HepG2 (cell line): ENCODE data around the gene COX10. TPM values are rescaled to one million over a fixed set of nuclear protein-coding genes. Genes with fewer than 3 reads are reported as not detected.

Experiments used
- GABPB1 ChIP-seq: IDR thresholded peaks from 2 replicates; pipeline ENCODE4 v1.6.1; 2016; ENCODE audit warnings: mild to moderate bottlenecking, missing genetic modification reagents, moderate library complexity, missing compliant biosample characterization
- HCFC1 ChIP-seq: fragments of 150-350 bp; IDR thresholded peaks from 2 replicates; pipeline ENCODE4 v1.6.1; 2014; ENCODE audit warnings: low read depth, low read length
- MAFG ChIP-seq: sonication (generic); formaldehyde crosslinking; IDR thresholded peaks from 2 replicates; pipeline ENCODE4 v1.5.1; 2020; ENCODE audit warnings: mild to moderate bottlenecking, missing genetic modification reagents
- SKI ChIP-seq: fragments of 450-650 bp; IDR thresholded peaks from one replicate; pipeline ENCODE4 v1.6.1; 2018; ENCODE audit warnings: mild to moderate bottlenecking; ENCODE audit not compliant: partially characterized antibody
- ZNF10 ChIP-seq: sonication (generic); formaldehyde crosslinking; IDR thresholded peaks from 2 replicates; pipeline ENCODE4 v1.4.0; 2020; ENCODE audit warnings: mild to moderate bottlenecking, low read depth, missing genetic modification reagents, borderline replicate concordance
- ZNF121 ChIP-seq: sonication (generic); formaldehyde crosslinking; IDR thresholded peaks from 2 replicates; pipeline ENCODE4 v1.5.0; 2020; ENCODE audit warnings: mild to moderate bottlenecking, missing genetic modification reagents
- ZNF460 ChIP-seq: sonication (generic); formaldehyde crosslinking; IDR thresholded peaks from 2 replicates; pipeline ENCODE4 v1.5.1; 2020; ENCODE audit warnings: missing genetic modification reagents, mild to moderate bottlenecking, borderline replicate concordance
- ZNF7 ChIP-seq: IDR thresholded peaks from 2 replicates; pipeline ENCODE4 v1.6.1; 2016; ENCODE audit warnings: missing biosample characterization, missing genetic modification reagents
- polyA plus RNA-seq, 8 experiments: library from polyadenylated mRNA; depleted of rRNA in 3 of 8; stranded (reverse) in 7 of 8; unstranded in 1 of 8; fragments of >200 nt; fragmentation: Illumina TruSeq in 4 of 8; extraction: Trizol in 4 of 8; gene quantifications; 2 replicates each; pipeline versions ENCODE4 v1.2.1 to v1.2.3, GENCODE V29; 2011 to 2016; ENCODE audit warnings: low read depth in 4 of 8, missing spikeins in 1 of 8, mixed read lengths in 1 of 8; ENCODE audit not compliant: insufficient read depth in 1 of 8
- total RNA-seq, 5 experiments: library from RNA; depleted of rRNA; stranded (reverse); fragments of >200 nt; fragmentation: Illumina TruSeq; extraction: Trizol; gene quantifications; 2 replicates each; pipeline ENCODE4 v1.2.3, GENCODE V29; 2016; ENCODE audit warnings: low read depth in 1 of 5
- TF ChIP-seq, protein P1 (sequence below): sonication (generic); formaldehyde crosslinking; IDR thresholded peaks from 2 replicates; pipeline ENCODE4 v1.8.1; 2023; ENCODE audit warnings: mild to moderate bottlenecking, missing genetic modification reagents
- TF ChIP-seq, protein P2 (sequence below), 2 experiments: fragments of 450-650 bp in 1 of 2; sonication (generic) in 1 of 2; formaldehyde crosslinking in 1 of 2; IDR thresholded peaks; 2 replicates each; pipeline versions ENCODE4 v1.6.1 to v1.8.0; 2016 to 2022; ENCODE audit warnings: antibody characterized with exemption in 1 of 2, mild to moderate bottlenecking in 1 of 2, missing genetic modification reagents in 1 of 2
- TF ChIP-seq, protein P3 (sequence below): sonication (generic); formaldehyde crosslinking; IDR thresholded peaks from 2 replicates; pipeline ENCODE4 v1.4.0; 2020; ENCODE audit warnings: mild to moderate bottlenecking, low read depth, missing genetic modification reagents

COX10 gene
- total and polyA plus RNA-seq, 2 of the 13 experiments (the other 11 are each of a cell fraction or from before 2014, with no cell fraction given): 13.9 to 20.1 TPM

- TF ChIP-seq, protein P1, sequence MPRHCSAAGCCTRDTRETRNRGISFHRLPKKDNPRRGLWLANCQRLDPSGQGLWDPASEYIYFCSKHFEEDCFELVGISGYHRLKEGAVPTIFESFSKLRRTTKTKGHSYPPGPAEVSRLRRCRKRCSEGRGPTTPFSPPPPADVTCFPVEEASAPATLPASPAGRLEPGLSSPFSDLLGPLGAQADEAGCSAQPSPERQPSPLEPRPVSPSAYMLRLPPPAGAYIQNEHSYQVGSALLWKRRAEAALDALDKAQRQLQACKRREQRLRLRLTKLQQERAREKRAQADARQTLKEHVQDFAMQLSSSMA: peak; percentile 75; the same call in 1 of the 2 replicates
- TF ChIP-seq GABPB1 (CRISPR knock-in tag): peak; percentile 100
- TF ChIP-seq ZNF7 (CRISPR knock-in tag): 0 out of 2 replicates have a peak, but pooled peaks have one; percentile 23
- no peak for TF ChIP-seq ZNF10 (CRISPR knock-in tag)
- no peak for TF ChIP-seq MAFG (CRISPR knock-in tag)
- TF ChIP-seq, protein P2, sequence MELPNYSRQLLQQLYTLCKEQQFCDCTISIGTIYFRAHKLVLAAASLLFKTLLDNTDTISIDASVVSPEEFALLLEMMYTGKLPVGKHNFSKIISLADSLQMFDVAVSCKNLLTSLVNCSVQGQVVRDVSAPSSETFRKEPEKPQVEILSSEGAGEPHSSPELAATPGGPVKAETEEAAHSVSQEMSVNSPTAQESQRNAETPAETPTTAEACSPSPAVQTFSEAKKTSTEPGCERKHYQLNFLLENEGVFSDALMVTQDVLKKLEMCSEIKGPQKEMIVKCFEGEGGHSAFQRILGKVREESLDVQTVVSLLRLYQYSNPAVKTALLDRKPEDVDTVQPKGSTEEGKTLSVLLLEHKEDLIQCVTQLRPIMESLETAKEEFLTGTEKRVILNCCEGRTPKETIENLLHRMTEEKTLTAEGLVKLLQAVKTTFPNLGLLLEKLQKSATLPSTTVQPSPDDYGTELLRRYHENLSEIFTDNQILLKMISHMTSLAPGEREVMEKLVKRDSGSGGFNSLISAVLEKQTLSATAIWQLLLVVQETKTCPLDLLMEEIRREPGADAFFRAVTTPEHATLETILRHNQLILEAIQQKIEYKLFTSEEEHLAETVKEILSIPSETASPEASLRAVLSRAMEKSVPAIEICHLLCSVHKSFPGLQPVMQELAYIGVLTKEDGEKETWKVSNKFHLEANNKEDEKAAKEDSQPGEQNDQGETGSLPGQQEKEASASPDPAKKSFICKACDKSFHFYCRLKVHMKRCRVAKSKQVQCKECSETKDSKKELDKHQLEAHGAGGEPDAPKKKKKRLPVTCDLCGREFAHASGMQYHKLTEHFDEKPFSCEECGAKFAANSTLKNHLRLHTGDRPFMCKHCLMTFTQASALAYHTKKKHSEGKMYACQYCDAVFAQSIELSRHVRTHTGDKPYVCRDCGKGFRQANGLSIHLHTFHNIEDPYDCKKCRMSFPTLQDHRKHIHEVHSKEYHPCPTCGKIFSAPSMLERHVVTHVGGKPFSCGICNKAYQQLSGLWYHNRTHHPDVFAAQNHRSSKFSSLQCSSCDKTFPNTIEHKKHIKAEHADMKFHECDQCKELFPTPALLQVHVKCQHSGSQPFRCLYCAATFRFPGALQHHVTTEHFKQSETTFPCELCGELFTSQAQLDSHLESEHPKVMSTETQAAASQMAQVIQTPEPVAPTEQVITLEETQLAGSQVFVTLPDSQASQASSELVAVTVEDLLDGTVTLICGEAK (IDR thresholded peaks at IDR 0.05): peak; percentile 68
- TF ChIP-seq, protein P2 (CRISPR knock-in tag; IDR thresholded peaks at IDR 0.05): peak; percentile 38; the same call in 1 of the 2 replicates
- TF ChIP-seq ZNF121: peak; percentile 54; the same call in 1 of the 2 replicates
- TF ChIP-seq SKI: peak; percentile 72
- peak; percentile 61 for TF ChIP-seq HCFC1
- TF ChIP-seq, protein P3, sequence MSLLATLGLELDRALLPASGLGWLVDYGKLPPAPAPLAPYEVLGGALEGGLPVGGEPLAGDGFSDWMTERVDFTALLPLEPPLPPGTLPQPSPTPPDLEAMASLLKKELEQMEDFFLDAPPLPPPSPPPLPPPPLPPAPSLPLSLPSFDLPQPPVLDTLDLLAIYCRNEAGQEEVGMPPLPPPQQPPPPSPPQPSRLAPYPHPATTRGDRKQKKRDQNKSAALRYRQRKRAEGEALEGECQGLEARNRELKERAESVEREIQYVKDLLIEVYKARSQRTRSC (CRISPR knock-in tag): no peak
- no peak for TF ChIP-seq ZNF460
Observed at GRCh38 chr17:14069251-14070021, at the start of gene COX10 (continued).
